ENCODE data around the gene UROS. TPM values are rescaled to one million over a fixed set of nuclear protein-coding genes. Genes with fewer than 3 reads are reported as not detected.

The UROS gene
- 55.1 TPM for polyA plus RNA-seq

- Mint-ChIP-seq H3K4me3 (peak within 1 kb of the TSS in 3 of 4 donors; percentile 79 to 85 (median 84)), H3K4me1 (peaks cover 17 to 24% (median 17%) of the 10 kb centered on the region in 3 donors), H3K36me3 (no peaks in the 10 kb centered on the region), H3K27ac (peak within 1 kb of the TSS; percentile 72 to 86 (median 73)), H3K9me3 (no peaks in the 10 kb centered on the region), H3K27me3 (no peaks in the 10 kb centered on the region)
Observed at GRCh38 chr10:125822878-125823662, at the start of gene UROS, which contains the start of gene BCCIP. Gene UROS (minus strand): TSS chr10:125823258. CDS start chr10:125816499, 6,759 bp downstream. Gene BCCIP (plus strand): TSS chr10:125823546. CDS start chr10:125823558, 12 bp downstream.

GRCh38 chr10:125871338-125871737 lies 48.3 kb upstream of the UROS start:
- H3K36me3 Mint-ChIP-seq = peaks cover 21% of the 10 kb centered on the region
- no peak overlapping the region for H3K4me3 Mint-ChIP-seq
- H3K9me3 Mint-ChIP-seq = peaks cover 0 to 10% (median 0%) of the 10 kb centered on the region in 3 donors
- H3K27me3 Mint-ChIP-seq = no peaks in the 10 kb centered on the region
- no peak overlapping the region for H3K27ac Mint-ChIP-seq
- peaks cover 0 to 2% (median 0%) of the 10 kb centered on the region in 3 donors for H3K4me1 Mint-ChIP-seq

GRCh38 chr10:125868372-125868975 lies 45.4 kb upstream of the UROS start:
- no peaks in the 10 kb centered on the region for H3K36me3 Mint-ChIP-seq
- no peaks in the 10 kb centered on the region for H3K9me3 Mint-ChIP-seq
- H3K4me1 Mint-ChIP-seq = peaks cover 0 to 2% (median 0%) of the 10 kb centered on the region in 3 donors
- no peak overlapping the region for H3K4me3 Mint-ChIP-seq
- H3K27ac Mint-ChIP-seq = no peak overlapping the region
- H3K27me3 Mint-ChIP-seq = no peaks in the 10 kb centered on the region

GRCh38 chr10:125866421-125867029 lies 43.5 kb upstream of the UROS start:
- Mint-ChIP-seq H3K27me3 (no peaks in the 10 kb centered on the region), H3K27ac (no peak overlapping the region), H3K4me3 (no peak overlapping the region), H3K4me1 (peaks cover 0 to 2% (median 0%) of the 10 kb centered on the region in 3 donors), H3K9me3 (no peaks in the 10 kb centered on the region), H3K36me3 (peaks cover 2% of the 10 kb centered on the region)

GRCh38 chr10:125865120-125865519 lies 42.1 kb upstream of the UROS start:
- Mint-ChIP-seq H3K27me3 (no peaks in the 10 kb centered on the region), H3K4me3 (no peak overlapping the region), H3K9me3 (no peaks in the 10 kb centered on the region), H3K27ac (no peak overlapping the region), H3K4me1 (peaks cover 0 to 2% (median 0%) of the 10 kb centered on the region in 3 donors), H3K36me3 (peaks cover 2% of the 10 kb centered on the region)

- H3K4me3 Mint-ChIP-seq = no peak overlapping the region
- H3K36me3 Mint-ChIP-seq = peaks cover 2% of the 10 kb centered on the region
- no peaks in the 10 kb centered on the region for H3K9me3 Mint-ChIP-seq
- peaks cover 0 to 2% (median 0%) of the 10 kb centered on the region in 3 donors for H3K4me1 Mint-ChIP-seq
- no peaks in the 10 kb centered on the region for H3K27me3 Mint-ChIP-seq
- no peak overlapping the region for H3K27ac Mint-ChIP-seq
Observed at GRCh38 chr10:125859128-125859817, 36.2 kb upstream of the UROS start.

GRCh38 chr10:125857185-125857760 lies 34.2 kb upstream of the UROS start:
- Mint-ChIP-seq H3K9me3 (no peaks in the 10 kb centered on the region), H3K27ac (no peak overlapping the region), H3K4me3 (no peak overlapping the region), H3K36me3 (peaks cover 8% of the 10 kb centered on the region), H3K27me3 (no peaks in the 10 kb centered on the region), H3K4me1 (peaks cover 0 to 2% (median 0%) of the 10 kb centered on the region in 3 donors)

- Mint-ChIP-seq H3K36me3 (peaks cover 6% of the 10 kb centered on the region), H3K9me3 (no peaks in the 10 kb centered on the region), H3K27ac (no peak overlapping the region), H3K27me3 (no peaks in the 10 kb centered on the region), H3K4me1 (no peaks in the 10 kb centered on the region), H3K4me3 (no peak overlapping the region)
Observed at GRCh38 chr10:125852487-125852886, 29.4 kb upstream of the UROS start.

- Mint-ChIP-seq H3K4me1 (peaks cover 0 to 2% (median 0%) of the 10 kb centered on the region in 3 donors), H3K27me3 (no peaks in the 10 kb centered on the region), H3K9me3 (no peaks in the 10 kb centered on the region), H3K36me3 (peaks cover 11% of the 10 kb centered on the region), H3K27ac (no peak overlapping the region), H3K4me3 (no peak overlapping the region)
Observed at GRCh38 chr10:125850766-125851731, 28.0 kb upstream of the UROS start.

- Mint-ChIP-seq H3K4me3 (no peak overlapping the region), H3K27ac (no peak overlapping the region), H3K9me3 (no peaks in the 10 kb centered on the region), H3K36me3 (peaks cover 15% of the 10 kb centered on the region), H3K27me3 (no peaks in the 10 kb centered on the region), H3K4me1 (peaks cover 0 to 2% (median 0%) of the 10 kb centered on the region in 3 donors)
Observed at GRCh38 chr10:125849448-125849847, 26.4 kb upstream of the UROS start.

GRCh38 chr10:125848857-125849256 lies 25.8 kb upstream of the UROS start:
- Mint-ChIP-seq H3K36me3 (peaks cover 14% of the 10 kb centered on the region), H3K27ac (no peak overlapping the region), H3K27me3 (no peaks in the 10 kb centered on the region), H3K9me3 (no peaks in the 10 kb centered on the region), H3K4me3 (no peak overlapping the region), H3K4me1 (peaks cover 0 to 2% (median 0%) of the 10 kb centered on the region in 3 donors)

- H3K4me3 Mint-ChIP-seq = no peak overlapping the region
- no peaks in the 10 kb centered on the region for H3K27me3 Mint-ChIP-seq
- H3K4me1 Mint-ChIP-seq = peaks cover 0 to 2% (median 0%) of the 10 kb centered on the region in 3 donors
- H3K36me3 Mint-ChIP-seq = peaks cover 9% of the 10 kb centered on the region
- H3K27ac Mint-ChIP-seq = no peak overlapping the region
- no peaks in the 10 kb centered on the region for H3K9me3 Mint-ChIP-seq
Observed at GRCh38 chr10:125848371-125848770, 25.3 kb upstream of the UROS start.

GRCh38 chr10:125846894-125847293 lies 23.8 kb upstream of the UROS start:
- Mint-ChIP-seq H3K36me3 (peaks cover 9% of the 10 kb centered on the region), H3K27me3 (no peaks in the 10 kb centered on the region), H3K4me3 (no peak overlapping the region), H3K9me3 (no peaks in the 10 kb centered on the region), H3K4me1 (peaks cover 0 to 2% (median 0%) of the 10 kb centered on the region in 3 donors), H3K27ac (no peak overlapping the region)
